ENCODE measurements around the gene RGS7.
"Not testable (repeated sequence)": the region's sequence is repeated elsewhere in the genome, so short reads cannot be mapped to it uniquely, and the experiment has no call there.

RGS7 gene

DNA sequence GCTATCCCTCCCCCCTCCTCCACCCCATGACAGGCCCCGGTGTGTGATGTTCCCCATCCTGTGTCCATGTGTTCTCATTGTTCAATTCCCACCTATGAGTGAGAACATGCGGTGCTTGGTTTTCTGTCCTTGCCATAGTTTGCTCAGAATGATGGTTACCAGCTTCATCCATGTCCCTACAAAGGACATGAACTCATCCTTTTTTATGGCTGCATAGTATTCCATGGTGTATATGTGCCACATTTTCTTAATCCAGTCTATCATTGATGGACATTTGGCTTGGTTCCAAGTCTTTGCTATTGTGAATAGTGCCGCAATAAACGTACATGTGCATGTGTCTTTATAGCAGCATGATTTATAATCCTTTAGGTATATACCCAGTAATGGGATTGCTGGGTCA, 461.6 kb downstream of the RGS7 start:
- DNase-seq, result not testable (repeated sequence)

DNA sequence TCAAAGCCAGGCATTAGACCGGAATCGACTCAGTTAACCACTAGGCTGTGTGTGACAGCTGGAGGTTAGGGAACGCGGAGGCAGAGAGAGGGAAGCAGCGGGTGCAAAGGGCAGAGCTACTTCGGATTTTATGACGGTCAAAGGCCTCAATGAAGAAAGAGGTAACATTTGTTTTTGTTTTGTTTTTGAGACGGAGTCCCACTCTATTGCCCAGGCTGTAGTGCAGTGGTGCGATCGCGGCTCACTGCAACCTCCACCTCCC, 468.3 kb downstream of the RGS7 start:
- DNase-seq, result no peak

DNA sequence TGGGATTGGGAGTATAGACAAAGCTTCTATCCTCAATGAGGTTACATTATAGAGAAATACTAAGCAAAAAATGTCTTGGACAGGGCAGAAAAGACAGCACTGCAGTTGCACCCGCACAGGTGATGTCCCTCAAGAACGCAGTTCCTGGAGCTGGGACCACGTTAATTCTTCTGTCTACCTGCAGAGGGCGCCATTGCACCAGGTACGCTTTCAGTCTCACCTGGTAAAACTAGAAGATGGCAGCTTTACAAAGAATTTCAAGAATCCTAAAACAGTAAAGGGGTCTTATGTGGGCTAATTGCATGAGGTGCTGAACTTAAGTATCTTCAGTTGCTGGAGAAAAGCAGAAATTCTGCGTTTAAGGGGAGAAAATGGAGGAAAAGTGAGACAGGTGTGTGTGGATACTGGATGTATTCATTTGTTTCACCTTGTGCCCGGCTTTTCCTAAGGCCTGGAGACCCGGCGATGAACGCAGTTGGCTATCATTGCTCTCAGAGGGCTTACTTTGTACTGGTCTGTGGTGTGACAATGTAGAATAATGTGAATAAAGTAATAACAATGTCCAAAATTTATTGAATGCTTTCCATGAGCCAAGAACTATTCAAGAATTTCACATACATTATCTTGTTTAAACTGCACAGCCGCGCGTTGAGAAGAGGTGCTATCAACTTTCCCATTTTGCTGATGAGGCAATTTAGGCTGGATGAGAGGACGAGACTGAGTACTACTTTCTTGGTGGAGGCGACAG, 468.8 kb downstream of the RGS7 start:
- DNase-seq, result no peak

DNA sequence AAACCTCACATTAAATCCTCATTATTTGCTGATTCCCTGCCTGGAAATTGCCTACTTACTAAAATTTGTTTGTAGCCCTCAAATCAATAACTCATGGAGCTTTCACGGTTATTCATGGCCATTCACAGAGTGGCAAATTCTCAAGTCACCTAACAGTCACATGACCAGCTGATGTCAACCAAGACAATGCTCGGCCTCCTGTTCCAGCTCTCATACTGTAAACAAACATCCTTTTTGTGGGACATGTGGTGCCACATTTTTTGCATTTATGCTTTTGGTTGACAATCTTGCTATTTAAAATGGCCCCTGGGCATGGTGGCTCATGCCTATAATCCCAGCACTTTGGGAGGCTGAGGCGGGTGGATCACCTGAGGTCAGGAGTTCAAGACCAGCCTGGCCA, 473.5 kb downstream of the RGS7 start:
- DNase-seq, result no peak

DNA sequence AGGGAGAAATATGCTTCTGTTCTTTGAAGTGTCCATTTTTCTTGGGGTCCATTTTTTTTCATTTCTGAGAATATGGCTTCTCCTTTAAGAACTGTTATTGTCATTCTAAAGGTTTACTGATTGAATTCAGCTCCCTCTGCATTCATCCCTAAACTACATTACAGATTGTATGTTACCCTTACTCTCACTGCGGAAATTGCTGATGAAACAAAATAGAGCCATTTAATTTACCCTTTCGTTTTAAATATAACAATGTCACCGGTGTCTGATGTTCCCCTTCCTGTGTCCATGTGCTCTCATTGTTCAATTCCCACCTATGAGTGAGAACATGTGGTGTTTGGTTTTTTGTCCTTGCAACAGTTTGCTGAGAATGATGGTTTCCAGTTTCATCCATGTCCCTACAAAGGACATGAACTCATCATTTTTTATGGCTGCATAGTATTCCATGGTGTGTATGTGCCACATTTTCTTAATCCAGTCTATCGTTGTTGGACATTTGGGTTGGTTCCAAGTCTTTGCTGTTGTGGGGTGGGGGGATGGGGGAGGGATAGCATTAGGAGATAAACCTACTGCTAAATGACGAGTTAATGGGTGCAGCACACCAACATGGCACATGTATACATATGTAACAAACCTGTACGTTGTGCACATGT, 474.2 kb downstream of the RGS7 start:
- not testable (repeated sequence) for DNase-seq

DNA sequence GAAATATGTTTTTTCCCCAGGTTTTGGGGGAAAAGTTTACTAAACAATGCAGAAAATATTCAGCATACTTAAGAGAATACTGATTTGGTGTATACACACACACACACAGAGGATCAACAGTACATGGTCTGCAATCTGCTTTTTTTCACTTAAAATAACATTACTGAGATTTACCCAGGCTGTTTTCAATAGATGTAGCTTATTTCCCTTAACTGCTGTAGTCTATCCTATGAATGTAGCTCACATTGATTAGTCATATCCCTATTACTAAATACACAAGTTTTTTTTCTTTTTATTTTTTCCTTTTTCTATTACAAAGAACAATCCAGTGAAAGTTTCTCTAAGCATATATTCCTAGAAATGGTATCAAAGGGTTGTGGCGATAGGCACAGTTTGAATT, 478.4 kb downstream of the RGS7 start:
- no peak for DNase-seq

DNA sequence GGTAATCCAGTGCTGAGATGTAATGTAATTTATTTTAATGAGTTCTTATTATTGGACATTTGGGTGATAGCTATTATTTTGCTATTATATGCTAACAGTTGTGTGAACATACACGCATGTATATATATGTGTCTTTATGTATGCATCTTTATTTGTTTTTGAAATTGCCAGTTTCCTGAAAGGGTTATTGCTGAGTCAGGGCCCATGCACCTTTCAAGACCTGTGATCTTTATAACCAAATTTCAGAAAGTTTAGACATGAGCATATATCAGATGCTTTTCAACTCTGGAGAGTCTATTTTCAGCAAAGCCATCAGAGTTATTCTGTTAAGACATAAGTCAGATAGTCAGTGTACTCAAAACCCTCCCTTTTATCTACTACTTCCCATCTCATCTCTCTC, 479.4 kb downstream of the RGS7 start:
- no peak for DNase-seq

DNA sequence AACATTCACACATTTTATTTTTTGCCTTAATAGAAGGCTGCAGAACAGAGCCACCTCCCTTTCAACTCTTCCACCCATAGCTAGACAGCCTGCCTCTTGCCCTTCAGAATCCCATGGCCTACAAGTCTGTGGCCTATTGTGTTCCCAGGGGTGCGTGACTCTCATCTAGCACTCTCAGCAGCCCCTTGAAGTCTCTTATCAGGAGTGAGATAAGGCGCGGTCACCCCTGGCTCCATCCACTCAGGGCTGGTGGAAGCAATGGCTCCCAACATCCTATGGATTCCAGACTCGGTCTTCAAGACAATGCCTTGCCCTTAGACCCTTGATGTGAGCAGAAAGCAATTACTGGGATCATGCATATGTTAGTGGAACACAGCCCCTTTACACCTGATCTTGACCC, 480.9 kb downstream of the RGS7 start:
- no peak for DNase-seq

DNA sequence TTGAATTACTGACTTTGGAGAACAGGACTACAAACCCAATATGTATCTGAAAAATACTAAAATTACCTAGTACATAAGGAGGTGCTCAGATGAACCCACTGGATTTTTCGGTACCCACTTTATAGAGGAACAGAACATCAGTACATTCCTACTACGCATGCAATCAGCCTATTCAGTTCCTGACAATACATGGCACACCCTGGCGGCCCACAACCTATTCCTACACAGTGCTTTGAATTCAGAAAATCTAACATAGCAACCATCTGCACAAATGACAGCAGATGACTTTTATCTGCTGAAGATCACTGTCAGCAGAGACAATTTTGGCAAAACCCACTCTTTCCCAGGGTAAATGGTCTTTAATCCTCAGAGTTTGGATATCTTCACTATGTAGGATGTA, 487.9 kb downstream of the RGS7 start:
- DNase-seq, result no peak

DNA sequence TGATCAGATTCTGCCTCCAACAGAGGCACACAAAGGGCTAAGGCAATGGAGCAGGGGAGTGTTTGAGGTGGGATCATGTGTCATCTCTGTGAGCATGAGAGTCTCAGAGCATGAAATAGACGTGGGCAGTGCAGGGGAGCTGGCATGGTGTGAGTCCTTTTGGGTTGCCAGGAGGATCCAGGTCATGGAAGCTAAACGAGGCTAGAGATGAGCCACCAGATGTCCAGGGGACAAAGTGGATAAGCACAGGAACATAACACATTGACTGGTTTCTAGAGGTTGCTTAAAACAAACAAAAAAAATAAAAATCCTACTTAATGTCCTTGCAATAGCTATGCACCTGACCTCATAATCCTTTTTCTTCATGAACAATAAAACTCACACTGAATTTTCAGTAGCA, 490.3 kb downstream of the RGS7 start:
- DNase-seq, result no peak

DNA sequence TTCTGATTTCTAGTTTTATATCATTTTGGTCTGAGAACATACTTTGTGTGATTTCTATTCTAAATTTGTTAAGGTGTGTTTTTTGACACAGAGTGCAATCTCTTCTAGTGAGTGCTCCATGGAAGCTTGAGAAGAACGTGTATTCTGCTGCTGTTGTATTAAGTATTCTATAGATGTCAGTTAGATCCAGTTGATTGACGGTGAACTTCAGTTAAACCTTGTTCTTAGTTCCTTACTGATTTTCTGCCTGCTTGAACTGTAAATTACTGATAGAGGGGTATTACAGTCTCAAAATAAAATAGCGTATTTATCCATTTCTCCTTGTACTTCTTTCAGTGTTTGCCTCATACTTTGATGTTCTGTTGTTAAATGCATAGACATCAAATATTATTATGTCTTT, 497.0 kb downstream of the RGS7 start:
- DNase-seq, result no peak

DNA sequence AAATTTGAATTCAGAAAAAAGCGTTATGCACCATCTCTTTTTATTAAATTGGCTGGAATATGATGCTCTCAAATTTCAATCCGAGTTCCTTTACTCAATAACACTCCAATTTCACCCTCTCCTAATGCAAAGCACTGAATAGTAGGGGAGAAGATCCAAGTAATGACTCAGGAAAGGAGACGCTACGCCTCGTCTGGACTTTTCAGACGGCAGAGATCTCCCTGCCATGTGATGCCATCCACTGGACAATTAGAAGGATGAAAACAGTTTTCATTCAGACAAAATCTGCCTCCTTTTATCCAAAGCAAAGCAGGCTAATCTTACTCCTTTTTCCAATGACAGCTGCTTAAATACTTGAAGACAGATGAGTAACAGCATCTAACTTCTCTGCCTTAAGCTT, 502.6 kb downstream of the RGS7 start:
- DNase-seq, result no peak

DNA sequence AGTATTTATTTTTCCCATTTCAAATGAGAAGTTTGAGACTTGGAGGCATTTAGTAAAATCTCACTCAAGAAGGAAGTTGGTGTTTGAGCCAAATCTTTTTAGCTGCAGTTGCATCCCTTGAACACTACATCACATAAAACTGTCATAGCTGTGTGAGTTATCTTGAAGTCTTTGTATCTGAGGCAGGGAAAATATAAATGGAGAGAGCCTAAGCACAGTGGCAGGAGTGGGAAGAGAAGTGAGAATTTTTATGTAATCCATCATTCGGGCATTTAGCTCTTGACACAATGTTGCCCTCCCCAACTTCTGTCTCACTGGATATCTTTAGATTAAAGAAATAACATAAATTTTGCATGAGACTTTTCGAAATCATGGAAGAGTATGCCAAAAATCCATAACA, 509.7 kb downstream of the RGS7 start:
- DNase-seq, result no peak

DNA sequence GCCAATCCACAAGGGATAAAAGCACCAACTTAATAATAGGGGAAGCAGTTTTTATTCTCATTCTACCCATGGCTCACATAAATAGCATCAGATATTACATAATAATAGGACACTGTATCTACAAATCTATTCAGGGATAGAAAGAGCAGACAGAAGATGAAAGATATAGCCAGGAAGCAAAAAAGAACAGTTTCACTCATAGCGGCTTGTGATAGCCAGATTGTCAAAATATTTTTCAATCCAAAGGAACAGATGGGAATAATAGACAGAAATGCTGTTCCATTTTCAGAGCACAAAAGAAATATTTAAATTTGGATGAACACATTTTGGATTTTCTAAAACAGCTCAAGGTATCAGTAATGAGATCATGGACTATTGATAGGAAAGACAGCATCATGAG, 512.5 kb downstream of the RGS7 start:
- no peak for DNase-seq

DNA sequence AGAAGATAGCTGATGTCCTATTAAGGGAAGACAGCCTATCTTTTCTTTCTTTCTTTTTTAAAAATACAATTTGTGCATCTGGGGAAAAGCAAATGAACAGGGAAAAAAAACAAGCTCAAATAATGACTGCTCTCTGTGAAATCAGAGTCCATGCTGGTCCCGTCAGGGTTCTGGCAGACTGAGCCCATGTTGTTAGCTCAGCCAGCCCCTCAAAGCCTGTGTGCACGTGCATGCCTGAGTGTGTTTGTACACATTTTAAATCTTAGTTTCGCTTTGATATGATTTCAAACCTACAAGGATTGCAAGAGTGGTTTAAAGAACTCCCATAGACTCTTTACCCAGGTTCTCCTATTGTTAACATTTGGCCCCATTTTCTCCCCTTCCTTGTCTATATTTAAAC, 513.2 kb downstream of the RGS7 start:
- DNase-seq, result no peak

DNA sequence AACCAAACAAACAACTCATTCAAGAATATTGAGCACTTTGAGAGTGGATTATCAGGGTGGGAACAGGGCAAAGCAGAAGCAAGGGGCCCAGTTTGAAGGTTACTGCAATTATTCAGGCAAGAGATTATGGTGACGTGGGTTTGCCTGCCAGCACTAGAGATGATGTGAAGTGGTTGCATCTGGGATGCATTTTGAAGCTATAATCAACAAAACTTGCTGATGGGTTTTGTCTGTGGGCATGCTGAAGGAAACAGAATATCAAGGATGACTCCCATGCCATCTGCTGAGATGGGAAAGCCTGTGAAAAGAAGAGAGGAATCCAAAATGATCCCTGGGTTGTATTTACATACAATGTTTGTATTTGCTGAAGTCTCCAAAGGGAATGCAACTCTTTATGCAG, 520.7 kb downstream of the RGS7 start:
- no peak for DNase-seq

DNA sequence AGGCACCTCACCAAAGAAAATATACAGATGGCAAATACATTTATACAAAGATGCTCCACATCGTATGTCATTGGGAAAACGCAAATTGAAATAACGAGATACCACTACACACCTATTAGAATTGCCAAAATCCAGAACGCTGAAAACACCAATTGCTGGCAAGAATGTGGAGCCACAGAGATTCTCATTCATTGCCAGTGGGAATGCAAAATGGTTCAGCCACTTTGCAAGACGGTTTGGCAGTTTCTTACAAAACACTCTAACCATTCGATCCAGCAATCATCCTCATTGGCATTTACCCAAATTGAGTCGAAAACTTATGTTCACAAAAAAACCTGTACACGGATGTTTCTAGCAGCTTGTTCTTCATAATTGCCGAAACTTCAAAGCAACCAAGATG, 521.7 kb downstream of the RGS7 start:
- DNase-seq, result no peak

DNA sequence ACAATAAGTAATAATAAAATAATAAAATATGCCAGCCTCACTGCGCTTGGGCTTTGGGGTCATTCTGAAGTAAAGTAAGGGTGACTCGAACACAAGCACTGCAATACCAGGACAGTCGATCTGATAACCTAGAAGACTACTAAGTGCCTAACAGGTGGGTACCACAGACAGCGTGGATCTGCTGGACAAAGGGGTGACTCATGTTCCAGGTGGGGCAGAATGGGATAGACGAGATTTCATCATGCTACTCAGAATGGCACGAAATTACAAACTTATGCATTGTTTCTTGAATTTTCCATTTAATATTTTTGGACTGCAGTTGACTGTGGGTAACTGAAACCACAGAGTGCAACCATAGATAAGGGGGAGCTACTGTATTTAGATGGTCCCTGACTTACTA, 523.9 kb downstream of the RGS7 start:
- DNase-seq, result no peak

DNA sequence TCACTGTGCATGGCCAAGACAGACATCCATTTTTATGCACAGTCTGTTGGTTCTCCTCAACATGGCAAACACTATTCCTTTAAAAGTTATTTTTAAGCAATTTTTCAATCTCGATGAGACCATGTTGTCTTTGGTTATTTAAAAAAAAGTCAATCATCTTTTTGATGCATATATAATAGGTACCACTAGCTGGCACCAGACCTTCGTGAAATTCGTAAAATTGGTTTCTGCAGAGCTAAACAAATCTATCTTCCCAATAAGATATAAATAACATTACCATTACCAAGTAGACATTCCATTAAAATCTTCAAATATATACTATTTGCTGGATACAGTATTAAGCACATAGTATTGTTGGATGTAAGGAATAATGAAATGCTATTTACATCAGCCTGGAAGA, 525.1 kb downstream of the RGS7 start:
- DNase-seq, result no peak

DNA sequence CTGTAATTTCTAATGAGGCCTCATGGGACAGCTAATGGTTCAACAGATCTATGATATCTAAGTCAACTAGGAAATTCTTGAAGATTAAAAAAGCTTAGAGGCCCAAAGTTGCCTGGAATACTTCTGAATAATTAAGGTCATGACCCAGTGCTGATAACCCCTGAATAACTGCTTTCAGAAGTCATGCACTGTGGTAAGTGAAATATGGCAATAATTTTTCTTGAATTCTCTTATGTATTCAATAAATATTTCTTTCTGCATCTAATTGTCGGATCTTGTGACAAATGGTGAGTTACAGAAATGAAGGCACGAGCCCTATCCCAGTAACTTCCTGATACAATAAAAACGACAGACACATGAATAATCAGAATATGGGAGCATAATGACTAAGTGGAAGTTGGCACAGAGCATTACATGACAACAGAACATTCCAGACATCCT, 525.8 kb downstream of the RGS7 start:
- no peak for DNase-seq

DNA sequence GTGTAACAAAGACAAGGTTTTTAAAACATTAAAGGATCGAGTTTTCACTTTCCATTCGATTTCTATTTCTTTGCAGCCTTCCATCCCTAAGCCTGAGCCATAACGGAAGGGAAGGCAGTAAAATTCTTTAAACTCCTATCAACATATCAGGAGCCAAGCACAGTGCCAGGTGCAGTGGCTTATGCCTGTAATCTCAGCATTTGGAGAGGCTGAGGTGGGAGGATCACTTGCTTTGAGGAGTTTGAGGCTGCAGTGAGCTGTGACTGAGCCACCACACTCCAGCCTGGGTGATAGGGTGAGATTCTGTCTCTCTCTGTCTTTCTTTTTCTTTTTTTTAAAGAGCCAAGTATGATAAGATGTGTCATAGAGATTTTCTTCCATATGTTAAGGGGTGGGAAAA, 527.5 kb downstream of the RGS7 start:
- no peak for DNase-seq

DNA sequence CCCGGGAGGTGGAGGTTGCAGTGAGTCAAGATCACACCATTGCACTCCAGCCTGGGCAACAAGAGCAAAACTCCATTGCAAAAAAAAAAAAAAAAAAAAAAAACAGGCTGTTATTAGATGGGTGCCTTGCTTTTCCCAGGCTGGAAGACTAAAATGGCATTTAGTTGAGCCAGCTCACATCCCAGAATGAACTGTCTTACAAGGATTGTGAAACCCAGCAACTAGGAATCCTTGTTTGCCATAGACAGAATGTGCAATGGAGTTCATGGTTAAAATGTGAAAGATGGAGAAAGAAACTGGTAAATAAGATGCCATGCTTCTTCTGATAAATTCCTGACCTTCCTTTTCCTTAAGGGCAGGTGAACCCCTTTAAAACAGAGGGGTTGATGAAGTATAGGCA, 529.2 kb downstream of the RGS7 start:
- no peak for DNase-seq

DNA sequence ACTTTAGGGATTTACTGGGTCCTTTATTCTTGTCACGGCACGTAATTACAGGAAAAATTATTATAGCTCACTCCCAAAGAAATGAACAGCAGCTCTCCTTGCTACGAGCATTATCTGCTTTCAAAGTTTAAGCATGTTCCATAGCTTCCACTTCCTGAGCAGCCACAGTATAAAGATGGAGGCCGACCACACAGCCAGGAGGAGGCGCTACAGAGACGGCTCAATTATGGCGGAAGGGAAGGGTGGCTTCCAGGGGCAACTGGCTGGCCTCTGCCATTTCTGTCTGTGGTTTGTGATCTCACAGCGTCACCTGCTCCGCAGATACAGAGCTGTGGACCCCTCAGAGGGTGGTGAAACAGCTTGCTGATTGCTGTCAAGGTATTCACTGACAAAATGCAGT, 532.8 kb downstream of the RGS7 start:
- no peak for DNase-seq

DNA sequence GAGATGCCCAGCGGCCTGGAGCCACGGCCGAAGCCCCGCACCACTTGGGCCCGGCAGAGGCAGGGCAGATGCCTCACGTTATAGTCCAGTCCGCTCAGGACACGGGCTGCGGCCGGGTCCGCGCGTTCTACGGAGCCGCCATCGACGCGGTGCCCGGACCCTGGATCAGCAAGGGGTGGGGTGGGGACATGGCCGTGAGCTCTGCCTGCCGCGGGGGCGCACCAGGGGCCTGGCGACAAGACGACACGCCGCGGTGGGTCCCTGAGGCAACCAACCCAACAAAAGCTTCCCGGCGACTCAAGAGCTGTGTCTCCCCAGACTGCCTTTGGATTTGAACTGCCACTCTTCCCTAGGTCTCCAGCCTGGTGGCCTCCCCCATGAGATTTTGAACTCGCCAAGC, 533.6 kb downstream of the RGS7 start:
- no peak for DNase-seq

DNA sequence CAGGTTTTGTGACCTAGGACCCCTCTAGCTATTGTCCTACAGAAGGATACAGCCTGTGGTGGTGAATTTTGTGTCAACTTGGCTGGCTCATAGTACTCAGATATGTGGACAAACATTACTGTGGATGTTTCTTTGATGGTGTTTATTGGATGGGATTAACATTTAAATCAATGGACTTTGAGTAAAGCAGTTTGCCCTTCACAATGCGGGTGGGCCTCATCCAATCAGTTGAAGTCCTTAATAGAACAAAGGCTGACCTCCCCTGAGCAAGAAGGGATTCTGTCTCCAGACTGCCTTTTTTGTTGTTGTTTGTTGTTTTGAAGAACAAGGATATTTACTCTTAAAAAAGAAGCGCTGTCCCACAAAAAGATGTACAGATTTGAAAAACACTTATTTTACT, 535.1 kb downstream of the RGS7 start:
- DNase-seq, result no peak
